ENCODE data around the gene NKX3-2. TPM values are rescaled to one million over a fixed set of nuclear protein-coding genes. Genes with fewer than 3 reads are reported as not detected.

The NKX3-2 gene
- total RNA-seq, 1 donor from 2014 or later: not detected

- DNase-seq (ENCODE audit: low read depth): no peak
Observed at GRCh38 chr4:13531625-13531998, 12.7 kb downstream of the NKX3-2 start.

- DNase-seq (ENCODE audit: low read depth): no peak
Observed at GRCh38 chr4:13530823-13531624, 13.3 kb downstream of the NKX3-2 start.

GRCh38 chr4:13529128-13529919 lies 15.0 kb downstream of the NKX3-2 start:
- no peak for DNase-seq (ENCODE audit: low read depth)

- DNase-seq (ENCODE audit: low read depth): no peak
Observed at GRCh38 chr4:13528821-13529127, 15.5 kb downstream of the NKX3-2 start.

GRCh38 chr4:13527981-13528820 lies 16.1 kb downstream of the NKX3-2 start:
- peak; percentile 25 for DNase-seq (ENCODE audit: low read depth)

- DNase-seq (ENCODE audit: low read depth): no peak
Observed at GRCh38 chr4:13527192-13527980, 16.9 kb downstream of the NKX3-2 start.

GRCh38 chr4:13526658-13527057 lies 17.6 kb downstream of the NKX3-2 start:
- no peak for DNase-seq (ENCODE audit: low read depth)

GRCh38 chr4:13525606-13526281 lies 18.6 kb downstream of the NKX3-2 start:
- DNase-seq (ENCODE audit: low read depth): no peak

- peak; percentile 18 for DNase-seq (ENCODE audit: low read depth)
Observed at GRCh38 chr4:13524504-13525243, 19.6 kb downstream of the NKX3-2 start.

GRCh38 chr4:13523591-13524503 lies 20.5 kb downstream of the NKX3-2 start:
- no peak for DNase-seq (ENCODE audit: low read depth)

GRCh38 chr4:13523105-13523477 lies 21.2 kb downstream of the NKX3-2 start:
- no peak for DNase-seq (ENCODE audit: low read depth)

GRCh38 chr4:13522282-13523104 lies 21.8 kb downstream of the NKX3-2 start:
- DNase-seq (ENCODE audit: low read depth): no peak

GRCh38 chr4:13521047-13521446 lies 23.3 kb downstream of the NKX3-2 start:
- DNase-seq (ENCODE audit: low read depth): no peak

GRCh38 chr4:13516315-13516860 lies 27.9 kb downstream of the NKX3-2 start:
- DNase-seq (ENCODE audit: low read depth): no peak

- no peak for DNase-seq (ENCODE audit: low read depth)
Observed at GRCh38 chr4:13515268-13515667, 29.0 kb downstream of the NKX3-2 start.

GRCh38 chr4:13514722-13515121 lies 29.6 kb downstream of the NKX3-2 start:
- DNase-seq (ENCODE audit: low read depth): no peak

- DNase-seq (ENCODE audit: low read depth): peak; percentile 42
Observed at GRCh38 chr4:13511101-13511500, 33.2 kb downstream of the NKX3-2 start.

GRCh38 chr4:13509442-13509841 lies 34.9 kb downstream of the NKX3-2 start:
- DNase-seq (ENCODE audit: low read depth): no peak

Measured in renal cortical epithelial cell (primary cell).